ENCODE measurements around the gene CNR2.
"Not testable (repeated sequence)": the region's sequence is repeated elsewhere in the genome, so short reads cannot be mapped to it uniquely, and the experiment has no call there.

The CNR2 gene

DNA sequence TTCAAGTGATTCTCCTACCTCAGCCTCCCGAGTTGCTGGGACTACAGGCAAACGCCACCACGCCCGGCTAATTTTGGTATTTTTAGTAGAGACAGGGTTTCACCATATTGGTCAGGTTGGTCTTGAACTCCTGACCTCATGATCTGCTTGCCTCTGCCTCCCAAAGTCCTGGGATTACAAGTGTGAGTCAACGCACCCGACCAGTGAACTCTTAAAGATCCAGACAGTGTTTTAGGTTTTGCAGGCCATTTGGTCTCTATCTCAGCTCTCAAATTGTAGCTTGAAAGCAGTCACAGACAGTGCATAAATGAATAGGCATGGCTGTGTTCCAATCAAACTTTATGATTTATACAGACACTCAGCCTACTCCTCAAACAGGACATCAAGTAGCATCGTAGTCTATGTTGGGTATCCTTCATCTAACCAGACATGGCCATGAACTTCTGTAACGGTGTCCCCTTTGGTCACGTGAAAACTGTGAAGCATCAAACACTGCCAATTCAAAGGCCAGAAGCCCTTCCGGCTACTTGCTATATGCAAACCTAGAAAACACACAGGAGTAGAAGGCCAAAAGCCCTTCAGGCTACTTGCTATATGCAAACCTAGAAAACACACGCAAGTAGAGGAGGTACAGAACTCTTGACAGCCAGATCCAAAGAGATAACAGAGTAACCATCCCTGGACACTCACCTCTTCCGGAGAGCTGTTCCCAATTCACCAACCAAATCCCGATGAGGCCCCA lies 48.2 kb downstream of the CNR2 start:
- H3K4me3 ChIP-seq (ENCODE audit: low read depth, low read length) = no peak overlapping the region
- in situ Hi-C loops (cut with HindIII; ENCODE audit: low sequenced_read_pairs) = no loop called here
- DNase-seq (ENCODE audit: low read depth, low spot score) = no peak
- TF ChIP-seq, protein P1, sequence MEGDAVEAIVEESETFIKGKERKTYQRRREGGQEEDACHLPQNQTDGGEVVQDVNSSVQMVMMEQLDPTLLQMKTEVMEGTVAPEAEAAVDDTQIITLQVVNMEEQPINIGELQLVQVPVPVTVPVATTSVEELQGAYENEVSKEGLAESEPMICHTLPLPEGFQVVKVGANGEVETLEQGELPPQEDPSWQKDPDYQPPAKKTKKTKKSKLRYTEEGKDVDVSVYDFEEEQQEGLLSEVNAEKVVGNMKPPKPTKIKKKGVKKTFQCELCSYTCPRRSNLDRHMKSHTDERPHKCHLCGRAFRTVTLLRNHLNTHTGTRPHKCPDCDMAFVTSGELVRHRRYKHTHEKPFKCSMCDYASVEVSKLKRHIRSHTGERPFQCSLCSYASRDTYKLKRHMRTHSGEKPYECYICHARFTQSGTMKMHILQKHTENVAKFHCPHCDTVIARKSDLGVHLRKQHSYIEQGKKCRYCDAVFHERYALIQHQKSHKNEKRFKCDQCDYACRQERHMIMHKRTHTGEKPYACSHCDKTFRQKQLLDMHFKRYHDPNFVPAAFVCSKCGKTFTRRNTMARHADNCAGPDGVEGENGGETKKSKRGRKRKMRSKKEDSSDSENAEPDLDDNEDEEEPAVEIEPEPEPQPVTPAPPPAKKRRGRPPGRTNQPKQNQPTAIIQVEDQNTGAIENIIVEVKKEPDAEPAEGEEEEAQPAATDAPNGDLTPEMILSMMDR (IDR thresholded peaks at IDR 0.05; ENCODE audit: low read depth, low read length) = no peak

DNA sequence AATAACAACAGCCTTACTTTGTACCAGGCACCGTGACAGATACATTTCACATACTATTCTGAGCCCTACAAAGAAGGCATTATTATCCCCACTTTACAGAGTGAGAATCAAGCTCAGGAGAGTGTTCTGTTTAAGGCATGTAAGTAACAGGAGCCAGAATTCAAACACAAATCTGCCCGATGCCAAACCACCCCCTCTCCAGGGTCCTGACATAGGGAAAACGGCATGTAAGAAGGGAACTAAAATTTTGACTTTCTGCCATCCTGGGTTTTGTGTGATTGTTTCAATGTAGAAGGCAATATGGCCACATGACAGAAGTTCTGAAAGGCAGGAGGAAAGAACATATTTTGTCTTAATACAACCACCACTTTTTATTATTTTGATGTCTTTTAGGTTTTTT lies 50.5 kb downstream of the CNR2 start:
- in situ Hi-C loops (cut with HindIII; ENCODE audit: low sequenced_read_pairs) = no loop called here
- DNase-seq (ENCODE audit: low read depth, low spot score) = no peak
- TF ChIP-seq, protein P1 (IDR thresholded peaks at IDR 0.05; ENCODE audit: low read depth, low read length) = no peak
- no peak overlapping the region for H3K4me3 ChIP-seq (ENCODE audit: low read depth, low read length)

DNA sequence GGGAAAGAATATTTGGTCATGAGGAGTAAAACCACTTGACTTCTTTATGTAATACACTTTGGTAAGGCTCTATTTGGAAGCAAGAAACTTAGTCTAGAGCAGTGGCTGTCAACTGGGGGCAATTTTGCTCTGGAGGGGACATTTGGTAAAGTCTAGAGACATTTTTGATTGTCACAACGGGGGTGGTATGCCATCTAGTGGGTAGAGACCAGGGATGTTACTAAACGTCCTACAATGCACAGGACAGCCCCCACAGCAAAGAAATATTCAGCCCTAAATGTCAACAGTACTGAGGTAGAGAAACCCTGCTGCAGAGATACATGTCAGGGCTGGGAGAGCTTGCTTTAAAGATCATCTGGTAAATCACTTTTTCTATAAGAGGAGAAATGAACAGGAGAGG lies 58.6 kb downstream of the CNR2 start:
- TF ChIP-seq, protein P1 (IDR thresholded peaks at IDR 0.05; ENCODE audit: low read depth, low read length) = peak; percentile 7
- DNase-seq (ENCODE audit: low read depth, low spot score) = no peak
- in situ Hi-C loops (cut with HindIII; ENCODE audit: low sequenced_read_pairs) = no loop called here
- no peak overlapping the region for H3K4me3 ChIP-seq (ENCODE audit: low read depth, low read length)

DNA sequence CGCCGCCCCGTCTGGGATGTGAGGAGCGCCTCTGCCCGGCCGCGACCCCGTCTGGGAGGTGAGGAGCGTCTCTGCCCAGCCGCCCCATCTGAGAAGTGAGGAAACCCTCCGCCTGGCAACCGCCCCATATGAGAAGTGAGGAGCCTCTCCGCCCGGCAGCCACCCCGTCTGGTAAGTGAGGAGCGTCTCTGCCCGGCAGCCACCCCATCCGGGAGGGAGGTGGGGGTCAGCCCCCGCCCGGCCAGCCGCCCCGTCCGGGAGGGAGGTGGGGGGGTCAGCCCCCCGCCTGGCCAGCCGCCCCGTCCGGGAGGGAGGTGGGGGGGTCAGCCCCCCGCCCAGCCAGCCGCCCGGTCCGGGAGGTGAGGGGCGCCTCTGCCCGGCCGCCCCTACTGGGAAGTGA lies 60.0 kb downstream of the CNR2 start:
- in situ Hi-C loops (cut with HindIII; ENCODE audit: low sequenced_read_pairs); DNase-seq (ENCODE audit: low read depth, low spot score); H3K4me3 ChIP-seq (ENCODE audit: low read depth, low read length): not testable (repeated sequence)

DNA sequence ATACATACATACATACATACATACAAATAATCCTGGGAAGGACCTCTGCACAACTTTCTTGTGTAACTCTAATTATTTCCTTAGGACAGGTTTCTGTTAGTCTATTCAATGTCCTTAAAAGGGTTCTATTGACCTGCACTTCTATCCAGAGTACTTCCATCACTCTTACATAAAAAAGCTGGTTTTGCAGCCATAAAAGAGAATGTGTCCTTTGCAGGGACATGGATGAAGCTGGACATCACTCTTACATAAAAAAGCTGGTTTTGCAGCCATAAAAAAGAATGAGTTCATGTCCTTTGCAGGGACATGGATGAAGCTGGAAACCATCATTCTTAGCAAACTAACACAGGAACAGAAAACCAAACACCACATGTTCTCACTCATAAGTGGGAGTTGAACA lies 61.8 kb downstream of the CNR2 start:
- DNase-seq (ENCODE audit: low read depth, low spot score); in situ Hi-C loops (cut with HindIII; ENCODE audit: low sequenced_read_pairs); H3K4me3 ChIP-seq (ENCODE audit: low read depth, low read length): not testable (repeated sequence)

DNA sequence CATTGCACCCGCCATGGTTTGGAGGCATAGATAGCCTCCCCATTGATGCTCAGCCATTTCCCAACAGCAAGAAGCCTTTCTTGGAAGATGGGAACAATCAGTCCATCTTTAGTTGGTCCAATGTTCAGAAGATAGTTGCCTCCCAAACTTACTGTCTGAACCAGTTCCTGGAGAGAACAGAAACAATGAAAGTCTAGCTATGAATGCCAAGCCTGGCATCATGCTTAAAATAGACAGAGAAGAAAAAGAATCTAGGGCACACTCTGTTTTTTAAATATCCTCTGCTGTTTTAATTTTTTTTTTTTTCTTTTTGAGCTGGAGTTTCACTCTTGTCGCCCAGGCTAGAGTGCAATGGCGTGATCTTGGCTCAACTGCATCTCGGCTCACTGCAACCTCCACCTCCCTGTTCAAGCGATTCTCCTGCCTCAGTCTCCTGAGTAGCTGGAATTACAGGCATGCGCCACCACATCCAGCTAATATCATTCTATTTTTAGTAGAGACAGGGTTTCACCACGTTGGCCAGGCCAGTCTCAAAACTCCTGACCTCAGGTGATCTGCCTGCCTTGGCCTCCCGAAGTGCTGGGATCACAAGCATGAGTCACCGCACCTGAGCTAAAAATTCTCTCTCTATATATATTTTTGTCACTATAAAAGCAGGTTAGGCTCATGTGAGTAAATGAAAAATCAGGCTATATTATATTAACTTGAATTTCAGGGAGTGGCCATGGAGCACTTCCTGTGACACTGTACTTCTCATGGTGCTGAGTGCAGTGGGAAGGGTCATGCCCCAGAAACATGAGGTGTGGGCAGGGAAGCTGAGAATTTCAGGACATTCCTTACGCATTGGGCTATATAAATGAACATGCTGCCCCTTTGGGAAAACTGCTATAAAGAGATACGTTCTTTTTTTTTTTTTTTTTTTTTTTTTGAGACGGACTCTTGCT lies 64.2 kb downstream of the CNR2 start:
- H3K4me3 ChIP-seq (ENCODE audit: low read depth, low read length) = no peak overlapping the region
- TF ChIP-seq, protein P1 (IDR thresholded peaks at IDR 0.05; ENCODE audit: low read depth, low read length) = no peak
- in situ Hi-C loops (cut with HindIII; ENCODE audit: low sequenced_read_pairs) = no loop called here
- no peak for DNase-seq (ENCODE audit: low read depth, low spot score)

DNA sequence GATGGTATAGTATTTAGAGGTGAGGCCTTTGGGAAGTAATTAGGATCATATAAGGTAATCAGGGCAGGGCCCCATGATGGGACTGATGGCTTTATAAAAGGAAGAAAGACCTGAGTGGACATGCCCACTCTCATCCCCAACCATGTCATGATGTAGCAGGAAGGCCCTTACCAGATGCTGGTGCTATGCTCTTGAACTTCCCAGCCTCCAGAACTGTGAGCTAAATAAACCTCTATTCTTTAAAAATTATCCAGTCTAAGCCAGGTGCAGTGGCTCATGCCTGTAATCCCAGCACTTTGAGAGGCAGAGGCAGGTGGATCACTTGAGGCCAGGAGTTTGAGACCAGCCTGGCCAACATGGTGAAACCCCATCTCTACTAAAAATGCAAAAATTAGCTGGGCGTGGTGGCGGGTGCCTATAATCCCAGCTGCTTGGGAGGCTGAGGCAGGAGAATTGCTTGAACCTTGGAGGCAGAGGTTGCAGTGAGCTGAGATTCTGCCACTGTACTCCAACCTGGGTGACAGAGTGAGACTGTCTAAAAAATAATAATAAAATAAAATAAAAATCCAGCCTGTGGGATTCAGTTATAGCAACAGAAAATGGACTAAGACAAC lies 65.6 kb downstream of the CNR2 start:
- H3K4me3 ChIP-seq (ENCODE audit: low read depth, low read length); in situ Hi-C loops (cut with HindIII; ENCODE audit: low sequenced_read_pairs); DNase-seq (ENCODE audit: low read depth, low spot score): not testable (repeated sequence)

DNA sequence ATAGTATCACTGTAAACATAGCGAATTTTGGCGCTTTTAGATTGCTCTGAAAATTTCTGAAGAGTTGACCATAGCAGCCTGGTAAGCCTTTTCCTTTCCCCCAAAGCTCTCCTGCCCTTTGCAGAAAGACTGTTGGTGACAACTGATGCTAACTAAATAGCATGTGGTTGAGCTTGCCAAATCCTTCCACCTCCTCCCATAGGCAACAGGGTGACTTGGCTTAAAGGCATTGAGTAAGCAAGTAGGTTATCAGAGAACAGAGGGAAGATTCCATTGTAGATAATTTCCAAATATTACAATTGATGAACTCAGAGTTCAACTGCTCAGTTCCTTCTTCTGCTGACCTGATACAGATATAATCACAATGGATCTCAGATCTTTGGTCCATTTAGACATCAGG lies 68.0 kb downstream of the CNR2 start:
- DNase-seq (ENCODE audit: low read depth, low spot score) = no peak
- H3K4me3 ChIP-seq (ENCODE audit: low read depth, low read length) = no peak overlapping the region
- TF ChIP-seq, protein P1 (IDR thresholded peaks at IDR 0.05; ENCODE audit: low read depth, low read length) = no peak
- in situ Hi-C loops (cut with HindIII; ENCODE audit: low sequenced_read_pairs) = no loop called here
